ENCODE results near the gene PRICKLE1. TPM values are rescaled to one million over a fixed set of nuclear protein-coding genes. Genes with fewer than 3 reads are reported as not detected.

The PRICKLE1 gene
- total and polyA plus RNA-seq, 2 experiments from 2014 or later, result 7.7 to 51.7 TPM

DNA sequence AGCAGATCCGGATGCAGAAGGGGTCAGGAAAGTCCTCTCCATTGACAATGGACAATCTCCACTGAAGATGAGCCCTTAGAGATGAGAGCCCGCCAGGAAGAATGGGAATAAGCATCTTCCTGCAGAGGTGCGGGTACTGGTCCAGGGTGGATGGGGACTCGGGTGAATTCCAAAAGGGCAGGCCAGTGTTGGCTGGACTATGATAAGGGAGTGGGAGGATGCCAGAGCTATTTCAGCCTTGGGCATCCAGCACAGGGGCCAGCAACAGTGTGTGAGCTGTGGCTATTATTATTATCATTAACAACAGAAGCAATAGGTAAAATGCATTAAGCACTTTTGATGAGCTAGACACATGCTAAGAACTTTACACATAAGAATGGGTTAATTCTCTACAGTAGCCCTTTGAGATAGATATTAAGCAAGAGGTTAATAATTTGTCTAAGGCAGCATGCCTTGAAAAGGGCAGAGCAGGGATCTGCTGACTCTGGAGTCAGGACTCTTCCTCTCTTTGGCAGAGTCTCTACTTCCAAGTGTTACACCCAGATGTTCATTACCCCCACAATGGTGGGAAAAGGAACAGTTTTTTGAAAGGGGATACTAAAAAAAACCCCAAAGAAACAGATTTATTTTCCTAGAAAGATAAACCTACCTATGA, 55.2 kb downstream of the PRICKLE1 start (continued):
- no peak for TF ChIP-seq POLR2AphosphoS5 (IDR thresholded peaks at IDR 0.05; ENCODE audit: low read depth)

DNA sequence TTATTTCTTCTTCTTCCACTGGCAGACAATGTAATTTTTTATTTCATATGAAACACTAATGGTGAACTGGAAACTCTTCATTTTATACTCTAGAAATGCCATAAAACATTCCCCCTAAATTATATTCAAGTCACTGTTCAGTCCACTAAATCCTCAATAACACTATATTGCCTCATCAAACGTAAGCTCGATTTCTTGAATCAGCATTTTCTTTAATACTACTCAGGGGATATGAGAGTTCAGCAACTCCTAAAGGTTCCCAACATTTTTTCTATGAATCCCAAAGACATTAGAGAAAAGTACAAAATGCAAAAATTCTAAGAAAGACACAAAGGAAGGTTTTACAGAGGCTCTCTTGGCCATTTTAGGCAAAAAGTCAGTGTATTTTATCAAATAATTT, 59.3 kb downstream of the PRICKLE1 start:
- ATAC-seq, result no peak

More for the DNA sequence above, 59.3 kb downstream of the PRICKLE1 start:
- Mint-ChIP-seq H3K9me3 (no peaks in the 10 kb centered on the region), H3K27me3 (ENCODE audit: insufficient read depth, low read depth, poor library complexity) (peaks cover 2% of the 10 kb centered on the region), H3K4me3 (no peak overlapping the region), H3K36me3 (ENCODE audit: low read depth) (no peaks in the 10 kb centered on the region), H3K4me1 (peaks cover 16% of the 10 kb centered on the region), H3K27ac (no peak overlapping the region)
- H3K27me3 ChIP-seq (ENCODE audit: insufficient read depth), result no peaks in the 10 kb centered on the region
- H2AFZ ChIP-seq, result no peak overlapping the region
- no peaks in the 10 kb centered on the region for H3K9me2 ChIP-seq (ENCODE audit: insufficient read depth)
- H3K79me2 ChIP-seq (replicated peaks; ENCODE audit: insufficient read depth), result no peaks in the 10 kb centered on the region
- H3K36me3 ChIP-seq (ENCODE audit: insufficient read depth), result no peaks in the 10 kb centered on the region
- no peak for TF ChIP-seq POLR2AphosphoS5 (IDR thresholded peaks at IDR 0.05; ENCODE audit: low read depth)
- TF ChIP-seq NANOG (IDR thresholded peaks at IDR 0.05; ENCODE audit: borderline replicate concordance), result no peak
- no peak for TF ChIP-seq EZH2phosphoT487 (IDR thresholded peaks at IDR 0.05; ENCODE audit: unreplicated experiment)
- TF ChIP-seq STAT1 (IDR thresholded peaks at IDR 0.05; ENCODE audit: unreplicated experiment), result no peak
- TF ChIP-seq, protein P1, sequence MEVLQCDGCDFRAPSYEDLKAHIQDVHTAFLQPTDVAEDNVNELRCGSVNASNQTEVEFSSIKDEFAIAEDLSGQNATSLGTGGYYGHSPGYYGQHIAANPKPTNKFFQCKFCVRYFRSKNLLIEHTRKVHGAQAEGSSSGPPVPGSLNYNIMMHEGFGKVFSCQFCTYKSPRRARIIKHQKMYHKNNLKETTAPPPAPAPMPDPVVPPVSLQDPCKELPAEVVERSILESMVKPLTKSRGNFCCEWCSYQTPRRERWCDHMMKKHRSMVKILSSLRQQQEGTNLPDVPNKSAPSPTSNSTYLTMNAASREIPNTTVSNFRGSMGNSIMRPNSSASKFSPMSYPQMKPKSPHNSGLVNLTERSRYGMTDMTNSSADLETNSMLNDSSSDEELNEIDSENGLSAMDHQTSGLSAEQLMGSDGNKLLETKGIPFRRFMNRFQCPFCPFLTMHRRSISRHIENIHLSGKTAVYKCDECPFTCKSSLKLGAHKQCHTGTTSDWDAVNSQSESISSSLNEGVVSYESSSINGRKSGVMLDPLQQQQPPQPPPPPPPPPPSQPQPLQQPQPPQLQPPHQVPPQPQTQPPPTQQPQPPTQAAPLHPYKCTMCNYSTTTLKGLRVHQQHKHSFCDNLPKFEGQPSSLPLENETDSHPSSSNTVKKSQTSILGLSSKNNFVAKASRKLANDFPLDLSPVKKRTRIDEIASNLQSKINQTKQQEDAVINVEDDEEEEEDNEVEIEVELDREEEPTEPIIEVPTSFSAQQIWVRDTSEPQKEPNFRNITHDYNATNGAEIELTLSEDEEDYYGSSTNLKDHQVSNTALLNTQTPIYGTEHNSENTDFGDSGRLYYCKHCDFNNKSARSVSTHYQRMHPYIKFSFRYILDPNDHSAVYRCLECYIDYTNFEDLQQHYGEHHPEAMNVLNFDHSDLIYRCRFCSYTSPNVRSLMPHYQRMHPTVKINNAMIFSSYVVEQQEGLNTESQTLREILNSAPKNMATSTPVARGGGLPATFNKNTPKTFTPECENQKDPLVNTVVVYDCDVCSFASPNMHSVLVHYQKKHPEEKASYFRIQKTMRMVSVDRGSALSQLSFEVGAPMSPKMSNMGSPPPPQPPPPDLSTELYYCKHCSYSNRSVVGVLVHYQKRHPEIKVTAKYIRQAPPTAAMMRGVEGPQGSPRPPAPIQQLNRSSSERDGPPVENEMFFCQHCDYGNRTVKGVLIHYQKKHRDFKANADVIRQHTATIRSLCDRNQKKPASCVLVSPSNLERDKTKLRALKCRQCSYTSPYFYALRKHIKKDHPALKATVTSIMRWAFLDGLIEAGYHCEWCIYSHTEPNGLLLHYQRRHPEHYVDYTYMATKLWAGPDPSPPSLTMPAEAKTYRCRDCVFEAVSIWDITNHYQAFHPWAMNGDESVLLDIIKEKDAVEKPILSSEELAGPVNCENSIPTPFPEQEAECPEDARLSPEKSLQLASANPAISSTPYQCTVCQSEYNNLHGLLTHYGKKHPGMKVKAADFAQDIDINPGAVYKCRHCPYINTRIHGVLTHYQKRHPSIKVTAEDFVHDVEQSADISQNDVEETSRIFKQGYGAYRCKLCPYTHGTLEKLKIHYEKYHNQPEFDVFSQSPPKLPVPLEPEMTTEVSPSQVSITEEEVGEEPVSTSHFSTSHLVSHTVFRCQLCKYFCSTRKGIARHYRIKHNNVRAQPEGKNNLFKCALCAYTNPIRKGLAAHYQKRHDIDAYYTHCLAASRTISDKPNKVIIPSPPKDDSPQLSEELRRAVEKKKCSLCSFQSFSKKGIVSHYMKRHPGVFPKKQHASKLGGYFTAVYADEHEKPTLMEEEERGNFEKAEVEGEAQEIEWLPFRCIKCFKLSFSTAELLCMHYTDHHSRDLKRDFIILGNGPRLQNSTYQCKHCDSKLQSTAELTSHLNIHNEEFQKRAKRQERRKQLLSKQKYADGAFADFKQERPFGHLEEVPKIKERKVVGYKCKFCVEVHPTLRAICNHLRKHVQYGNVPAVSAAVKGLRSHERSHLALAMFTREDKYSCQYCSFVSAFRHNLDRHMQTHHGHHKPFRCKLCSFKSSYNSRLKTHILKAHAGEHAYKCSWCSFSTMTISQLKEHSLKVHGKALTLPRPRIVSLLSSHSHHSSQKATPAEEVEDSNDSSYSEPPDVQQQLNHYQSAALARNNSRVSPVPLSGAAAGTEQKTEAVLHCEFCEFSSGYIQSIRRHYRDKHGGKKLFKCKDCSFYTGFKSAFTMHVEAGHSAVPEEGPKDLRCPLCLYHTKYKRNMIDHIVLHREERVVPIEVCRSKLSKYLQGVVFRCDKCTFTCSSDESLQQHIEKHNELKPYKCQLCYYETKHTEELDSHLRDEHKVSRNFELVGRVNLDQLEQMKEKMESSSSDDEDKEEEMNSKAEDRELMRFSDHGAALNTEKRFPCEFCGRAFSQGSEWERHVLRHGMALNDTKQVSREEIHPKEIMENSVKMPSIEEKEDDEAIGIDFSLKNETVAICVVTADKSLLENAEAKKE (CRISPR knock-in tag; IDR thresholded peaks at IDR 0.05), result no peak
- no peak for TF ChIP-seq JUNB (IDR thresholded peaks at IDR 0.05; ENCODE audit: unreplicated experiment)
- TF ChIP-seq, protein P2, sequence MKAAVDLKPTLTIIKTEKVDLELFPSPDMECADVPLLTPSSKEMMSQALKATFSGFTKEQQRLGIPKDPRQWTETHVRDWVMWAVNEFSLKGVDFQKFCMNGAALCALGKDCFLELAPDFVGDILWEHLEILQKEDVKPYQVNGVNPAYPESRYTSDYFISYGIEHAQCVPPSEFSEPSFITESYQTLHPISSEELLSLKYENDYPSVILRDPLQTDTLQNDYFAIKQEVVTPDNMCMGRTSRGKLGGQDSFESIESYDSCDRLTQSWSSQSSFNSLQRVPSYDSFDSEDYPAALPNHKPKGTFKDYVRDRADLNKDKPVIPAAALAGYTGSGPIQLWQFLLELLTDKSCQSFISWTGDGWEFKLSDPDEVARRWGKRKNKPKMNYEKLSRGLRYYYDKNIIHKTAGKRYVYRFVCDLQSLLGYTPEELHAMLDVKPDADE (IDR thresholded peaks at IDR 0.05), result no peak
- TF ChIP-seq CREB1 (CRISPR knock-in tag; IDR thresholded peaks at IDR 0.05; ENCODE audit: low read depth), result no peak
- TF ChIP-seq, protein P3, sequence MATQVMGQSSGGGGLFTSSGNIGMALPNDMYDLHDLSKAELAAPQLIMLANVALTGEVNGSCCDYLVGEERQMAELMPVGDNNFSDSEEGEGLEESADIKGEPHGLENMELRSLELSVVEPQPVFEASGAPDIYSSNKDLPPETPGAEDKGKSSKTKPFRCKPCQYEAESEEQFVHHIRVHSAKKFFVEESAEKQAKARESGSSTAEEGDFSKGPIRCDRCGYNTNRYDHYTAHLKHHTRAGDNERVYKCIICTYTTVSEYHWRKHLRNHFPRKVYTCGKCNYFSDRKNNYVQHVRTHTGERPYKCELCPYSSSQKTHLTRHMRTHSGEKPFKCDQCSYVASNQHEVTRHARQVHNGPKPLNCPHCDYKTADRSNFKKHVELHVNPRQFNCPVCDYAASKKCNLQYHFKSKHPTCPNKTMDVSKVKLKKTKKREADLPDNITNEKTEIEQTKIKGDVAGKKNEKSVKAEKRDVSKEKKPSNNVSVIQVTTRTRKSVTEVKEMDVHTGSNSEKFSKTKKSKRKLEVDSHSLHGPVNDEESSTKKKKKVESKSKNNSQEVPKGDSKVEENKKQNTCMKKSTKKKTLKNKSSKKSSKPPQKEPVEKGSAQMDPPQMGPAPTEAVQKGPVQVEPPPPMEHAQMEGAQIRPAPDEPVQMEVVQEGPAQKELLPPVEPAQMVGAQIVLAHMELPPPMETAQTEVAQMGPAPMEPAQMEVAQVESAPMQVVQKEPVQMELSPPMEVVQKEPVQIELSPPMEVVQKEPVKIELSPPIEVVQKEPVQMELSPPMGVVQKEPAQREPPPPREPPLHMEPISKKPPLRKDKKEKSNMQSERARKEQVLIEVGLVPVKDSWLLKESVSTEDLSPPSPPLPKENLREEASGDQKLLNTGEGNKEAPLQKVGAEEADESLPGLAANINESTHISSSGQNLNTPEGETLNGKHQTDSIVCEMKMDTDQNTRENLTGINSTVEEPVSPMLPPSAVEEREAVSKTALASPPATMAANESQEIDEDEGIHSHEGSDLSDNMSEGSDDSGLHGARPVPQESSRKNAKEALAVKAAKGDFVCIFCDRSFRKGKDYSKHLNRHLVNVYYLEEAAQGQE (IDR thresholded peaks at IDR 0.05; ENCODE audit: unreplicated experiment), result no peak
- TF ChIP-seq ZNF114 (CRISPR knock-in tag; IDR thresholded peaks at IDR 0.05), result no peak
- no peak for TF ChIP-seq EZH2 (IDR thresholded peaks at IDR 0.05; ENCODE audit: low read depth, unreplicated experiment)
- no peak for TF ChIP-seq ZNF331 (CRISPR knock-in tag; IDR thresholded peaks at IDR 0.05; ENCODE audit: low read depth)
- TF ChIP-seq, protein P4, sequence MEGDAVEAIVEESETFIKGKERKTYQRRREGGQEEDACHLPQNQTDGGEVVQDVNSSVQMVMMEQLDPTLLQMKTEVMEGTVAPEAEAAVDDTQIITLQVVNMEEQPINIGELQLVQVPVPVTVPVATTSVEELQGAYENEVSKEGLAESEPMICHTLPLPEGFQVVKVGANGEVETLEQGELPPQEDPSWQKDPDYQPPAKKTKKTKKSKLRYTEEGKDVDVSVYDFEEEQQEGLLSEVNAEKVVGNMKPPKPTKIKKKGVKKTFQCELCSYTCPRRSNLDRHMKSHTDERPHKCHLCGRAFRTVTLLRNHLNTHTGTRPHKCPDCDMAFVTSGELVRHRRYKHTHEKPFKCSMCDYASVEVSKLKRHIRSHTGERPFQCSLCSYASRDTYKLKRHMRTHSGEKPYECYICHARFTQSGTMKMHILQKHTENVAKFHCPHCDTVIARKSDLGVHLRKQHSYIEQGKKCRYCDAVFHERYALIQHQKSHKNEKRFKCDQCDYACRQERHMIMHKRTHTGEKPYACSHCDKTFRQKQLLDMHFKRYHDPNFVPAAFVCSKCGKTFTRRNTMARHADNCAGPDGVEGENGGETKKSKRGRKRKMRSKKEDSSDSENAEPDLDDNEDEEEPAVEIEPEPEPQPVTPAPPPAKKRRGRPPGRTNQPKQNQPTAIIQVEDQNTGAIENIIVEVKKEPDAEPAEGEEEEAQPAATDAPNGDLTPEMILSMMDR (conservative IDR thresholded peaks at IDR 0.05; ENCODE audit: low read depth in 2 of 2), result no peak
- no peaks in the 10 kb centered on the region for H4K20me1 ChIP-seq (replicated peaks; ENCODE audit: insufficient read depth)
- no peak overlapping the region for H3K4me2 ChIP-seq
- DNase-seq (ENCODE audit: low spot score), result no peak
- H3K27ac ChIP-seq (ENCODE audit: low read depth), result no peak overlapping the region
- H3K4me1 ChIP-seq (ENCODE audit: insufficient read depth), result peaks cover 6% of the 10 kb centered on the region
- H3F3A ChIP-seq (replicated peaks; ENCODE audit: low read depth), result no peaks in the 10 kb centered on the region
- H3K4me3 ChIP-seq, result no peak overlapping the region
